HepG2 (cell line): Measurements from ENCODE around the gene KCNS1. TPM values are rescaled to one million over a fixed set of nuclear protein-coding genes. Genes with fewer than 3 reads are reported as not detected.

Experiments
- ATAC-seq: fragments of 200-7000 bp; cut with Tn5 transposase; 3 replicates; pipeline ENCODE4 v1.9.1; 2020; ENCODE audit warnings: mild to moderate bottlenecking, moderate library complexity
- BruUV-seq: library from RNA; stranded (reverse); fragments of 400-500 nt; replicated peaks from 2 replicates; lab custom pipeline; 2021; lab: Mats Ljungman, UMichigan
- CTCF ChIA-PET: fragments of 300-600 bp; formaldehyde crosslinking; extraction: SDS; loops from one replicate; lab custom pipeline; 2021; ENCODE audit warnings: low total read pairs, inconsistent platforms, low intra/inter-chr PET ratio; lab: Yijun Ruan, JAX
- POLR2A ChIA-PET: fragments of 350-600 bp; sonication (Branson Sonifier 250); formaldehyde crosslinking; loops from one replicate; lab custom pipeline; 2020; ENCODE audit warnings: antibody characterized with exemption, inconsistent platforms; lab: Yijun Ruan, JAX
- DNase-seq: peaks from one replicate; pipeline ENCODE4 v3.0.0-alpha.2; 2015; ENCODE audit warnings: low spot score
- FAIRE-seq: peaks from 3 replicates; lab custom pipeline; 2011; peaks lifted over from hg19 to GRCh38; lab: Jason Lieb, UNC
- H2AFZ ChIP-seq: one replicate; pipeline ENCODE4 v1.6.1; 2011; ENCODE audit warnings: low read length, inconsistent platforms
- H3K27ac ChIP-seq: fragments of 300-600 bp; 3 replicates; pipeline ENCODE4 v1.8.0; 2011; ENCODE audit warnings: mixed run types, mild to moderate bottlenecking, mixed read lengths, low read length, inconsistent platforms; ENCODE audit not compliant: insufficient read depth; ENCODE audit errors: extremely low read length
- H3K27me3 ChIP-seq, 2 experiments: fragments of 200-600 bp in 1 of 2; 2 replicates in 1 of 2; 3 replicates in 1 of 2; pipeline versions ENCODE4 v1.6.0 to v1.8.0; 2011; ENCODE audit warnings: low read length in 2 of 2, mild to moderate bottlenecking in 2 of 2, moderate library complexity in 2 of 2, inconsistent platforms in 1 of 2; ENCODE audit not compliant: insufficient read depth in 2 of 2, control insufficient read depth in 1 of 2
- H3K36me3 ChIP-seq, 2 experiments: fragments of 200-600 bp in 1 of 2; replicated peaks in 1 of 2; 2 replicates in 1 of 2; 3 replicates in 1 of 2; pipeline versions ENCODE4 v1.5.1 to v1.8.0; 2011; ENCODE audit warnings: low read length in 2 of 2, inconsistent platforms in 1 of 2; ENCODE audit not compliant: insufficient read depth in 2 of 2, control insufficient read depth in 1 of 2
- H3K4me1 ChIP-seq: 2 replicates; pipeline ENCODE4 v1.5.1; 2012; ENCODE audit warnings: low read length, inconsistent platforms; ENCODE audit not compliant: insufficient read depth
- H3K4me2 ChIP-seq: 2 replicates; pipeline ENCODE4 v1.6.0; 2011; ENCODE audit warnings: low read depth, low read length, inconsistent platforms
- H3K4me3 ChIP-seq, 3 experiments: fragments of 200-600 bp in 1 of 3; sonication (generic), shearing (Covaris generic) in 1 of 3; replicated peaks in 1 of 3; 2 replicates each; pipeline ENCODE4 v1.5.1; 2011 to 2016; ENCODE audit warnings: low read length in 3 of 3, inconsistent platforms in 2 of 3, low read depth in 2 of 3, mild to moderate bottlenecking in 2 of 3, control low read depth in 1 of 3, mixed read lengths in 1 of 3; ENCODE audit not compliant: insufficient read depth in 1 of 3
- H3K79me2 ChIP-seq: one replicate; pipeline ENCODE4 v1.6.1; 2011; ENCODE audit warnings: low read length, inconsistent platforms; ENCODE audit not compliant: insufficient read depth
- H3K9ac ChIP-seq: 2 replicates; pipeline ENCODE4 v1.6.0; 2011; ENCODE audit warnings: mild to moderate bottlenecking, low read depth, low read length, inconsistent platforms; ENCODE audit not compliant: insufficient read depth
- H3K9me3 ChIP-seq: 2 replicates; pipeline ENCODE4 v1.5.1; 2012; ENCODE audit warnings: mild to moderate bottlenecking, low read length
- H4K20me1 ChIP-seq: 2 replicates; pipeline ENCODE4 v1.6.0; 2011; ENCODE audit warnings: inconsistent platforms, mild to moderate bottlenecking, low read length, moderate library complexity; ENCODE audit not compliant: insufficient read depth
- ELF4 ChIP-seq: sonication (generic); formaldehyde crosslinking; IDR thresholded peaks from 2 replicates; pipeline ENCODE4 v1.5.0; 2020; ENCODE audit warnings: missing genetic modification reagents, mild to moderate bottlenecking, moderate library complexity, borderline replicate concordance
- HNRNPL ChIP-seq: fragments of 200-400 bp; formaldehyde crosslinking; IDR thresholded peaks from 2 replicates; pipeline ENCODE4 v1.6.1; 2017; ENCODE audit warnings: mild to moderate bottlenecking, low read depth, low read length
- JDP2 ChIP-seq: sonication (generic); formaldehyde crosslinking; IDR thresholded peaks from 2 replicates; pipeline ENCODE4 v1.8.1; 2022; ENCODE audit warnings: missing genetic modification reagents, borderline replicate concordance
- KDM6A ChIP-seq: IDR thresholded peaks from 2 replicates; pipeline ENCODE4 v1.6.1; 2016; ENCODE audit warnings: low read depth
- MBD4 ChIP-seq: IDR thresholded peaks from 2 replicates; pipeline ENCODE4 v1.6.1; 2012; ENCODE audit warnings: low read length, inconsistent platforms, borderline replicate concordance
- RAD51 ChIP-seq: fragments of 450-650 bp; IDR thresholded peaks from 2 replicates; pipeline ENCODE4 v1.6.1; 2016; ENCODE audit warnings: borderline replicate concordance
- ZKSCAN5 ChIP-seq: sonication (generic); formaldehyde crosslinking; IDR thresholded peaks from 2 replicates; pipeline ENCODE4 v1.5.1; 2020; ENCODE audit warnings: mild to moderate bottlenecking, missing genetic modification reagents
- ZMYM3 ChIP-seq: sonication (generic); formaldehyde crosslinking; IDR thresholded peaks from 2 replicates; pipeline ENCODE4 v1.5.1; 2020; ENCODE audit warnings: mild to moderate bottlenecking, missing genetic modification reagents
- ZNF333 ChIP-seq: sonication (generic); formaldehyde crosslinking; IDR thresholded peaks from 2 replicates; pipeline ENCODE4 v1.4.0; 2020; ENCODE audit warnings: mild to moderate bottlenecking, missing genetic modification reagents, borderline replicate concordance
- ZNF724P ChIP-seq: sonication (generic); formaldehyde crosslinking; IDR thresholded peaks from 2 replicates; pipeline ENCODE4 v1.8.0; 2022; ENCODE audit warnings: missing genetic modification reagents, borderline replicate concordance
- WGBS: methylation state at CpG from one replicate; pipeline ENCODE4 v1.1.6; 2017; ENCODE audit warnings: low lambda C conversion rate; 5-methylcytosine and 5-hydroxymethylcytosine counted together
- in situ Hi-C: cut with HindIII; loops from 2 replicates; pipeline ENCODE4 v1.10.0; 2017; ENCODE audit warnings: low pct_unique_long_range_greater_than_20kb; ENCODE audit not compliant: extremely low pct_ligation_motif_present
- intact Hi-C: fragments of 100-400 bp; cut with micrococcal nuclease; formaldehyde crosslinking; loops from one replicate; pipeline ENCODE4 v1.10.0; 2022; ENCODE audit not compliant: unreplicated experiment
- polyA plus RNA-seq, 8 experiments: library from polyadenylated mRNA; depleted of rRNA in 3 of 8; stranded (reverse) in 7 of 8; unstranded in 1 of 8; fragments of >200 nt; fragmentation: Illumina TruSeq in 4 of 8; extraction: Trizol in 4 of 8; gene quantifications; 2 replicates each; pipeline versions ENCODE4 v1.2.1 to v1.2.3, GENCODE V29; 2011 to 2016; ENCODE audit warnings: low read depth in 4 of 8, missing spikeins in 1 of 8, mixed read lengths in 1 of 8; ENCODE audit not compliant: insufficient read depth in 1 of 8
- total RNA-seq, 5 experiments: library from RNA; depleted of rRNA; stranded (reverse); fragments of >200 nt; fragmentation: Illumina TruSeq; extraction: Trizol; gene quantifications; 2 replicates each; pipeline ENCODE4 v1.2.3, GENCODE V29; 2016; ENCODE audit warnings: low read depth in 1 of 5
- TF ChIP-seq, protein P1 (sequence below): sonication (generic); formaldehyde crosslinking; IDR thresholded peaks from 2 replicates; pipeline ENCODE4 v1.4.0; 2020; ENCODE audit warnings: mild to moderate bottlenecking, missing genetic modification reagents, borderline replicate concordance

The KCNS1 gene
- total and polyA plus RNA-seq, 2 of the 13 experiments (the other 11 are each of a cell fraction or from before 2014, with no cell fraction given) = 0.03 TPM; not detected in 1

DNA sequence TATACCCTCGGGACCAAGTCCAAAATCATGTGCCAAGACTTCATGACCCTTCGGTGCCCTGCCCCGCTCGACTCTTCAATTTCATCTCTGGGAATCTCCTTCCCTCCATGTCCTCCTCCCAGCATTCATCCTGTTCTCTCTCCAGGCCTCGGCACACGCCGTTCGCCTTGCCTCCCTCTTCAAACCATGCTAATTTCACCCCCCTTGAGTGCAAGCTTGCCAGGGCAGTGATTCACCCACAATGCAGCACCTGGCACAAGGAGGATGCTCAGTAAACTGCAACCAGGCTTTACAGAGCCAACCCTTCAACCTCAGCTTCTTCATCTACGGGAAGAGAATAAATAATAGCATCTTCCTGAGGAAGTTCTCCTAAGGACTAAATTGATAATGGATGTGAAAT lies 4.1 kb downstream of the KCNS1 start:
- FAIRE-seq = no peak
- POLR2A ChIA-PET = no interaction called here

More for the DNA sequence above, 4.1 kb downstream of the KCNS1 start:
- H3K4me1 ChIP-seq = peaks cover 12% of the 10 kb centered on the region
- no peaks in the 10 kb centered on the region for H3K79me2 ChIP-seq
- ATAC-seq = no peak
- CTCF ChIA-PET = interaction anchor here (2.6 kb wide), 1 partner anchor 53 kb away, joined by 47 read pairs; no protein-coding TSS in a partner anchor
- H3K9ac ChIP-seq = no peak overlapping the region
- H3K4me3 ChIP-seq = no peak overlapping the region
- TF ChIP-seq ELF4 (CRISPR knock-in tag) = no peak
- TF ChIP-seq, protein P1, sequence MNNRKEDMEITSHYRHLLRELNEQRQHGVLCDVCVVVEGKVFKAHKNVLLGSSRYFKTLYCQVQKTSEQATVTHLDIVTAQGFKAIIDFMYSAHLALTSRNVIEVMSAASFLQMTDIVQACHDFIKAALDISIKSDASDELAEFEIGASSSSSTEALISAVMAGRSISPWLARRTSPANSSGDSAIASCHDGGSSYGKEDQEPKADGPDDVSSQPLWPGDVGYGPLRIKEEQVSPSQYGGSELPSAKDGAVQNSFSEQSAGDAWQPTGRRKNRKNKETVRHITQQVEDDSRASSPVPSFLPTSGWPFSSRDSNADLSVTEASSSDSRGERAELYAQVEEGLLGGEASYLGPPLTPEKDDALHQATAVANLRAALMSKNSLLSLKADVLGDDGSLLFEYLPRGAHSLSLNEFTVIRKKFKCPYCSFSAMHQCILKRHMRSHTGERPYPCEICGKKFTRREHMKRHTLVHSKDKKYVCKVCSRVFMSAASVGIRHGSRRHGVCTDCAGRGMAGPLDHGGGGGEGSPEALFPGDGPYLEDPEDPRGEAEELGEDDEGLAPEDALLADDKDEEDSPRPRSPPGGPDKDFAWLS = no peak
- TF ChIP-seq ZNF333 (CRISPR knock-in tag) = no peak
- TF ChIP-seq HNRNPL = no peak
- TF ChIP-seq ZKSCAN5 = no peak
- TF ChIP-seq RAD51 = no peak
- no peak for TF ChIP-seq MBD4
- no peak for TF ChIP-seq JDP2 (CRISPR knock-in tag)
- TF ChIP-seq ZNF724P (CRISPR knock-in tag) = no peak
- no peak for TF ChIP-seq ZMYM3 (CRISPR knock-in tag)
- no peak for TF ChIP-seq KDM6A (CRISPR knock-in tag)
- H4K20me1 ChIP-seq = no peaks in the 10 kb centered on the region
- H3K9me3 ChIP-seq = no peaks in the 10 kb centered on the region
- WGBS = 17% methylated on average over 9 of the region's 9 CpGs
- H3K36me3 ChIP-seq = no peaks in the 10 kb centered on the region
- H3K27me3 ChIP-seq = peaks cover 0 to 31% of the 10 kb centered on the region in 2 experiments; a peak in 4 of 5 replicates
- no peak for DNase-seq
- no peak overlapping the region for H3K4me2 ChIP-seq
- intact Hi-C loops = no loop called here
- BruUV-seq = no TSS peak
- H2AFZ ChIP-seq = no peak overlapping the region
- H3K27ac ChIP-seq = no peak overlapping the region
- in situ Hi-C loops = loop anchor here (10.0 kb wide), 1 partner anchor 52 kb away; no protein-coding TSS in a partner anchor
